HG03442 (cell line): ENCODE data around the gene SLC38A8.

Experiments used
- ATAC-seq: cut with Tn5 transposase; IDR thresholded peaks from one replicate; pipeline ENCODE4 v1.9.1; 2021; ENCODE audit warnings: mild to moderate bottlenecking, moderate library complexity; ENCODE audit not compliant: unreplicated experiment

Gene SLC38A8

DNA sequence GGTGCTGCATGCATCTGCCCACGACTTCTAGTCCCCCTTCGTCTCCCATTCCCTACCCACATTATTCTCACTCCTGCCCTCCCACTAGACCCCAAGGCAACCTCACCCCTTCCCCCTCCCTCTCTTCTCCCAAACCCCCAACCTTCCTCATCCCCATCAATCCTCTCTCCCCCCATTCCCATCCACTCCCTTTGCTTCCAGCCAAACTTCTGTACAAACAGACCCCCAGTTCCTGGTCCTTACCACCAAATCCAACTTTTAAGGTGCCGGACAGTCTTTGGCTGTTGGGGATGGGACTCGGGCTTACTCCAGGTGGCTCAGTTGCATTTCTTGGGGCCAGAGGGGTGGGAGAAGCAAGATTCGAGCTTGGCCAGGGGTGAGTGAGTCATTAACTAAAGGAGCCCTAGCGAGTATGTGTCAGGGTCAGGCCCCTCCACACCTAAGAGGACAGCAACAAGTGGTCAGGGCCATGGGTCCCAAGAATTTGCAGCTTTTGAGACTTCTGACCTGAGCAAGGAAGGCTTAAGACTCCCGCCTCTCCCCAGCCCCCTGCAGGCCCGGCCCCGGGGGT lies at the start of gene SLC38A8:
SLC38A8 (minus strand) TSS at position 488 of the 571 bp plus-strand sequence. CDS start 638 bp downstream, outside the sequence.
- ATAC-seq = no peak

DNA sequence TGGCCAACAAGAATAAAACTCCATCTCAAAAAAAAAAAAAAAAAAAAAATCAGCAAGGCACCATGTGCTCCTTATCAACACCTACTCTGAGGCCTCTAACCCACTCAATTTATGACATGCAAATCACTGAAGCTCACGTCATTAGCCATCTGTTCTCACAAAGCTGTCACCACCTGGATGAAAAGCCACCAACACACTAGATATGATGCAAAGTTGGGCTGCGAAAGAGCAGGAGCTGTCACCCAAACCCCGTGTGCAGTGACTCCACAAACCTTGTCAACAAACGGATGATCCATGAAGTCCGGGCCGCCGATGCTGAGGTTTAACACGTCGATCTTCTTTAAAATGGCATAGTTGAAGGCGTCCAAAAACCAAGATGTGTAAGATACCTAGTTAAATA lies 48.9 kb upstream of the SLC38A8 start:
- ATAC-seq = no peak

- ATAC-seq = no peak
Observed at GRCh38 chr16:84090211-84090610, 47.6 kb upstream of the SLC38A8 start.

- ATAC-seq = peak; percentile 69
Observed at GRCh38 chr16:84088695-84089395, 46.2 kb upstream of the SLC38A8 start.

- ATAC-seq = no peak
Observed at GRCh38 chr16:84087466-84088151, 45.0 kb upstream of the SLC38A8 start.

GRCh38 chr16:84087001-84087400 lies 44.4 kb upstream of the SLC38A8 start:
- ATAC-seq = no peak

DNA sequence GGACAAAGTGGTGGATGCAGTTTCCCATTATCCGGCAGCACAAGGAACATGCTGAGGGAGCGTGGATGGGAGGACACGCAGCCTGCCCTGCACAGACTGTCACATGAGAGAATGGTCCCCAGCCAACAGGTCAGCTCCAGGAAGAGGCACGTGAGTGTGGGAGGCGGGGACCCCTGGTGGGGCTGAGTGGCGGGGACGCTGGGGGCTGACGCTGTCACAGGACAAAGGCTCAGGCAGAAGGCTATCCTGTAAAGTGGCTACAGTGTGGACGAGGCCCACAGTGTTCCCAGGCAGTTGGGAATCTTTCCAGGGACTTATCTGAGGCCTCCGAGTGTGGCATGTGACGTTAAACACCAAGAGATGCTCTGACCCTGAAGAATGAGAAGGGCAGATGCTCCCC lies 43.7 kb upstream of the SLC38A8 start:
- ATAC-seq = no peak

DNA sequence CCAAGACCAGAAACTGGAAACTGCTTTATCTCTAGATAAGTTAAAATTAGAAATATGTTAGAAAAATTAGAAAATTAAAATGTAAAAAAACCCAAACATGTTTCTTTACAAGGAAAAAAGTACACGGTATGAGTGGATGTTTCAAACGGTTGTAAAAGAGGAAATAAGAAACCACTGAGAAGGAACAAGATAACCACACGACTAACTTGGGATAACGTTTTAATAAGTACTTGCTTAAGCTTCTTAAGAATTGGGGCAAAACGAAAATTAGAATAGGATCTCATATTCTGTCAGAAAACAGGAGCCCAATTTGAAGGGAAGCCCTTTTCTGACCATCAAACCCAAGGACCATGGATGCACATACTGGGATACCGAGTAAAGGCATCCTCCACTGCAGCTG lies 43.2 kb upstream of the SLC38A8 start:
- ATAC-seq = no peak

DNA sequence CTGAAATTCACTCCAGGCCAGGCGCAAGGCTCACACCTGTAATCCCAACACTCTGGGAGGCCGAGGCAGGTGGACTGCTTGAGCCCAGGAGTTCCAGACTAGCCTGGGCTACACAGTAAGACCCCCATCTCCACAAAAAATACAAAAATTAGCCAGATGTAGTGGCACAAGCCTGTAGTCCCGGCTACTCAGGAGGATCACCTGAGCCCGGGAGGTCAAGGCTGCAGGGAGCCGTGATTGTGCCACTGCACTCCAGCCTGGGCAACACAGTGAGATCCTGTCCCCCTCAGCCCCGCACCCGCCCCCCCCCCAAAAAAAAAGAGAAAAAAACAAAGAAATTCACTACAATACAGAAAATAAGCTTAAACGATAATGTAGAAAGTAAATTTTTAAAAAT lies 42.7 kb upstream of the SLC38A8 start:
- no peak for ATAC-seq

GRCh38 chr16:84084570-84085270 lies 42.1 kb upstream of the SLC38A8 start:
- peak; percentile 47 for ATAC-seq

DNA sequence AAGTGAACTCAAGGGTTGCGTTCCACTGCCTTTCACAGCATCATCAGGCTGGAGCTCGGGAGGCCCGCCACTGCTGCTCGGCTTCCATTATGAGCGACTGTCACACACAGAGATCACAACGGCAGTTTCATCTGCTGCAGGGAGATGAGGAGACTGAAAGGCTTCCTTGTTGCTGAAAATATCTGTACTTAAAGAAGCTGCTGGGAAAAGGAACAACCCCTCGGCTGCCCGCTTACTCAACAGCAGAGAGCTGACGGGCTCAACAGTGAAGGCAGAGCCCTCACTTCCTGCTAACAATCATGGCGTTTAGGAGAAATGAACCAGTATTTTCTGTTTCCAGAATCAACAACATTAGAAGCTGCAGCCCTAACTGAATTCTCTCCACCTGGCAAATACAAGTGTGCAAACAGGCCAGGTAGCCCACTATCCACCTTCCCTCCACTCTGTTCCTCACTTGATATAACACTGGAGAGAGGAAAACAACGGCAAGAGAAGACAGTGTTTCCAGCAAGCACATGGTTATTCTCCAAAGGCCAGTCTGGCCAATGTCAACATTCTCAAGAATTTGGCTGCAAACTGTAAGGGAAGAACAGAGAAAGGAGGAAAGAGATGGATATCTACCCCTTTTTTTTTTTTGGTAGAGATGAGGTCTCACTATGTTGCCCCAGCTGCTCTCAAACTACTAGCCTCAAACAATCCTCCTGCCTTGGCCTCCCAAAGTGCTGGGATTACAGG lies 40.4 kb upstream of the SLC38A8 start:
- ATAC-seq = no peak

DNA sequence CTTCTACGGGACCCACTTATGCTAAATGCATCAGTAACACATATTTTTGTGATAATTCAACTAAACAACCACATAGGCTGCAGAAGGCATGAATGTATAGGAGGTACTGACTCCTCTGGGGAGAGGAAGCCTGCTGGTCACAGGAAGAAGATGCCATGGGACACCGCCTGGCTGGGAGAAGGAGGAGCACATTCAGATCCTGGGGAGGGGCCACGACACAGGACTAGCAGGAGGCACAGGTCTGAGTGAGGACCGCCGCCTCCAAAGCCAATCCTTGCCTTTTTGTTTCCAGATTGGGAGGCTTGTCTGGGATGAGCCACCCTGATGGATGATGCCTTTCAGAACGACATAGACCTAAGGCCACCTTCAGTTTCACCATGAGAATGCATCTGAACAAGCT lies 39.5 kb upstream of the SLC38A8 start:
- ATAC-seq = no peak

GRCh38 chr16:84081446-84081989 lies 38.9 kb upstream of the SLC38A8 start:
- no peak for ATAC-seq

- no peak for ATAC-seq
Observed at GRCh38 chr16:84080813-84081212, 38.2 kb upstream of the SLC38A8 start.

DNA sequence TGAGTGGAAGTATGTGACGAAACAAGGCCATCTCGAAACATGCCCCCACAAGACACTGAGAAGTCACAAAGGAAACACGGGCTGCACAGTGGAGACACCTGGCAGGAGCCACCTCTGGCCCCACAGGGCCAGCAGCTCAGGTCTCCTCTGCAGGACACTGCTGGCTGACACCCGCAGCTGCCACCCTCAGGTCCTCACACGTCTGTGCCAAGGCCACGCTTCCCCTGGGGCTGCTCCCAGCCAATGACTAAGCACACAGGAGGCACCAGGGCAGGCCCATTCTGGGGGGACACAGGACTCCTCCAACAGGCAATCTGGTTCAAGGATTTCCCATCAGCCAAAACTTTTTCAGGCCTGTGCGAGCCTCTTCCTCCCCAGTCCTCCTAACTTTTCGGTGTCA lies 37.8 kb upstream of the SLC38A8 start:
- no peak for ATAC-seq

- ATAC-seq = no peak
Observed at GRCh38 chr16:84079664-84080063, 37.1 kb upstream of the SLC38A8 start.

DNA sequence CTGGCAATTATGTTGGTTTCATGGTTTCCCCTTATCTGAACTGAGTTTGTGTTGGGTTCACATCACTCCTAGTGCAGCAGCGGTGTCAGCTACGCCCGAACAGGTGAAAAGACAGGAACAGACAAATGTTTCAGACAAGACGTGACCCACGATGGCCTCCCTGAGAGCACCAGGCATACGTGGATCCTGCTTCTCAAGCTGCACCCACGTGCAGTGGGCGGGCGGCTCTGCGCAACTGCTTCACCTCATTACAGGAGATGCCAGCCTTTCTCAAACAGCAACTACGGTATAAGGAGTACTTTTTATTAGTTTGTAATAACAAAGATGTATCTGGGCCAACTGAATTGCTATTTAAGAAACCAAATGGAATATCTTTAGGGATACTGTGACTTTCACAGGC lies 32.8 kb upstream of the SLC38A8 start:
- ATAC-seq = no peak

DNA sequence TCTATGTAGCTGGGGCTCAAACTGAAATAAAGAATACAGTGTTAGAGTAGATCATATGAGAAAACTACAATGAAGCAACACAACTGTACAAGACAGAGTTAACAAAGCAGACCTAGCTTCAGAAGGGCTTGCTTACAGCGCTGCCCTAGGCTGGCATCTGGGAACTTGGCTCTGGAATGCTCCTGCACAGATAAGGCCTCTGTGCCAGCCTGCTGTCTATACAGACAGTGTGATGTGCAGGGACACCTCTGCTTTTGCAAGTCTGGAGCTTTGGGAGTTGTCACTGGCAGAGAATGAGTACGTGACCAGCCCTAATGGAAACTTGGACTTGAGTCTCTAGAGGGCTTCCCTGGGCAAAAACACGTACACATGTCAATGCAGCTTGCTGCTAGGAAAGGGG lies 32.1 kb upstream of the SLC38A8 start:
- no peak for ATAC-seq

DNA sequence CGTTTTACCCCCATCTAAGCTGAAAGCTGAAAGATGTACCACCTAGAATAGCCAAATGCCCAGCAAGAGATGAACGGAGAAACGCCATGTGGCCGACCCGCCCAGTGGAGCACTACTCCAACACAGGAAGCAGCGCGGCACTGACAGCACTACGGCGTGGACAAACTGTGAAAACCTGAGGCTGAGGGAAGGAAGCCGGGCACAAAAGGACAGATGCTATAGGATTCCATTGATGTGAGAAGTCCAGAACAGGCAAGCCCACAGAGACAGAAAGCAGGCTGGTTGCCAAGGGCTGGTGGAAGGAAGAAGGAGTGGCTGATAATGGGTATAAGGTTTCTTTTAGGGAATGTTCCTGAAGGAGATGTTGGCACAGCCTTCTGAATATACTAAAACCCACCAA lies 29.4 kb upstream of the SLC38A8 start:
- ATAC-seq = no peak

GRCh38 chr16:84071121-84071520 lies 28.5 kb upstream of the SLC38A8 start:
- ATAC-seq = no peak

DNA sequence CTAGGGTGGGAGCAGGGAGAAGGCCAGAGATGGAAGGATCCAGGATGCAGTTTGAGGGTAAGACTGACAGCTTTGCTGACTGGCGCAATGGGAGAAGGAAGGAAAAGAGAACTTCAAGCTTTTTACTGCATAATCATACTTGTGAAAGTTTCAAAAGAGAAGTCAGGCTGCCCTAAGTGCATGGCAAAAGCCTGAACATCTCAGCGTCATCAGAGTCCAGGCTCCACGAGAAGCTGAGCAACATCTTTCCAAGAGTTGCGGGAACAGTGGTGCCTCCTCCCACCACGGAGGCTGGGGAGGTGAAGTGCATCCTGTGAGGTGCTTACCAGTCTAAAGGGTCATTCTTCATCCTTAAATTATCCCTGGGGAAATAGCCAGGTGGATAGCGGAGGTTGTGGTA lies 26.9 kb upstream of the SLC38A8 start:
- ATAC-seq = no peak
